Stimulated activated CD8-positive, alpha-beta memory T cell treated with anti-CD3 and anti-CD28 coated beads, Interleukin-15, amount 100 ng/mL, for 1 hour (primary cell): Measurements from ENCODE around the gene DGKG.

ENCODE experiments used
- DNase-seq: peaks from one replicate; pipeline ENCODE4 v3.0.0-alpha.2; 2020; ENCODE audit warnings: low read depth

Gene DGKG

GRCh38 chr3:186318135-186318534 is 43.9 kb downstream of the DGKG start:
- DNase-seq = no peak

GRCh38 chr3:186317478-186317877 is 44.6 kb downstream of the DGKG start:
- no peak for DNase-seq

- DNase-seq = no peak
These were observed 45.3 kb downstream of the DGKG start for GRCh38 chr3:186316666-186317260.

- no peak for DNase-seq
These were observed 46.3 kb downstream of the DGKG start for GRCh38 chr3:186315581-186316354.

GRCh38 chr3:186314896-186315295 is 47.1 kb downstream of the DGKG start:
- DNase-seq = no peak

GRCh38 chr3:186311441-186311840 is 50.6 kb downstream of the DGKG start:
- no peak for DNase-seq

GRCh38 chr3:186308549-186308948 is 53.5 kb downstream of the DGKG start:
- DNase-seq = no peak

- DNase-seq = no peak
These were observed 54.3 kb downstream of the DGKG start for GRCh38 chr3:186307594-186308221.

GRCh38 chr3:186305286-186305685 is 56.7 kb downstream of the DGKG start:
- no peak for DNase-seq

- no peak for DNase-seq
These were observed 58.1 kb downstream of the DGKG start for GRCh38 chr3:186303965-186304364.

GRCh38 chr3:186299327-186299726 is 62.7 kb downstream of the DGKG start:
- no peak for DNase-seq

GRCh38 chr3:186298876-186299275 is 63.2 kb downstream of the DGKG start:
- no peak for DNase-seq

- no peak for DNase-seq
These were observed 71.2 kb downstream of the DGKG start for GRCh38 chr3:186290796-186291195.

GRCh38 chr3:186287711-186288110 is 74.3 kb downstream of the DGKG start:
- DNase-seq = no peak

- no peak for DNase-seq
These were observed 75.9 kb downstream of the DGKG start for GRCh38 chr3:186286114-186286513.

- no peak for DNase-seq
These were observed 77.4 kb downstream of the DGKG start for GRCh38 chr3:186284661-186285060.

- no peak for DNase-seq
These were observed 77.7 kb downstream of the DGKG start for GRCh38 chr3:186284349-186284652.

GRCh38 chr3:186283651-186284348 is 78.2 kb downstream of the DGKG start:
- DNase-seq = no peak

- no peak for DNase-seq
These were observed 78.9 kb downstream of the DGKG start for GRCh38 chr3:186283096-186283495.

GRCh38 chr3:186281176-186281575 is 80.9 kb downstream of the DGKG start:
- DNase-seq = no peak

GRCh38 chr3:186280737-186281136 is 81.3 kb downstream of the DGKG start:
- no peak for DNase-seq

- DNase-seq = no peak
These were observed 84.6 kb downstream of the DGKG start for GRCh38 chr3:186277268-186277909.
